ENCODE measurements around the gene VTI1A.

The VTI1A gene

GRCh38 chr10:112774210-112774609 lies 327.2 kb downstream of the VTI1A start:
- no peak for DNase-seq (ENCODE audit: low read depth)
- TF ChIP-seq CTCF (IDR thresholded peaks at IDR 0.05; ENCODE audit: control insufficient read depth, insufficient read depth, low read depth, low read length, missing control alignments) = no peak
- H3K4me3 ChIP-seq (ENCODE audit: control insufficient read depth, low read depth, low read length) = no peak overlapping the region

- H3K4me3 ChIP-seq (ENCODE audit: control insufficient read depth, low read depth, low read length) = no peak overlapping the region
- no peak for DNase-seq (ENCODE audit: low read depth)
- TF ChIP-seq CTCF (IDR thresholded peaks at IDR 0.05; ENCODE audit: control insufficient read depth, insufficient read depth, low read depth, low read length, missing control alignments) = no peak
Observed at GRCh38 chr10:112774798-112775197, 327.8 kb downstream of the VTI1A start.

GRCh38 chr10:112775381-112775780 lies 328.4 kb downstream of the VTI1A start:
- TF ChIP-seq CTCF (IDR thresholded peaks at IDR 0.05; ENCODE audit: control insufficient read depth, insufficient read depth, low read depth, low read length, missing control alignments) = peak; percentile 37
- H3K4me3 ChIP-seq (ENCODE audit: control insufficient read depth, low read depth, low read length) = no peak overlapping the region
- DNase-seq (ENCODE audit: low read depth) = no peak

GRCh38 chr10:112775892-112776674 lies 329.1 kb downstream of the VTI1A start:
- no peak for DNase-seq (ENCODE audit: low read depth)
- H3K4me3 ChIP-seq (ENCODE audit: control insufficient read depth, low read depth, low read length) = no peak overlapping the region
- TF ChIP-seq CTCF (IDR thresholded peaks at IDR 0.05; ENCODE audit: control insufficient read depth, insufficient read depth, low read depth, low read length, missing control alignments) = no peak

- TF ChIP-seq CTCF (IDR thresholded peaks at IDR 0.05; ENCODE audit: control insufficient read depth, insufficient read depth, low read depth, low read length, missing control alignments) = no peak
- DNase-seq (ENCODE audit: low read depth) = no peak
- H3K4me3 ChIP-seq (ENCODE audit: control insufficient read depth, low read depth, low read length) = no peak overlapping the region
Observed at GRCh38 chr10:112778579-112778978, 331.6 kb downstream of the VTI1A start.

GRCh38 chr10:112779025-112779770 lies 332.2 kb downstream of the VTI1A start:
- no peak overlapping the region for H3K4me3 ChIP-seq (ENCODE audit: control insufficient read depth, low read depth, low read length)
- no peak for DNase-seq (ENCODE audit: low read depth)
- TF ChIP-seq CTCF (IDR thresholded peaks at IDR 0.05; ENCODE audit: control insufficient read depth, insufficient read depth, low read depth, low read length, missing control alignments) = no peak
